Erythroblast (primary cell): ENCODE measurements around the gene ANK3.

Experiments
- GATA1 ChIP-seq: IDR thresholded peaks from 2 replicates; pipeline ENCODE4 v1.6.1; 2011; ENCODE audit warnings: low read depth, mild to moderate bottlenecking, control low read depth, low read length, moderate library complexity
- POLR2A ChIP-seq: IDR thresholded peaks from 2 replicates; pipeline ENCODE4 v1.6.1; 2011; ENCODE audit warnings: mild to moderate bottlenecking, low read length

DNA sequence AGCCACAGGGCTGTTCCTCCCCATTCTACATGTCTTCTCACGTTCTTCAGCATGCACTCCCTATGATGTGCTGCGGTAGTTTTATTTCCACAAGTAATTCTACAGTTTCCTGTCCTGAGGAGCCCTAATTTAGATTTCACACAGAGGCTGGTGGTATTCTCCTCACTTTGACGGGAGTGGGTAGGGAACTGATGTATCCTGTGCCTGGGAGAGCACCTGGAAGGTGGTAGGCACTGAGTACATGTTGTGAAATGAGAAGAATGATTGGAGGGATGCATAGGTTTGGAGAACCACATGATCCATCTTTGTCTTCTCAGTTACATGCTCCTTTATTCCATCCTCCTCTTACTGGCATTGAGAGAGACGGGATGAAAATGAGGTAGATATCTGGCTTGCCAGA lies 365.2 kb downstream of the ANK3 start:
- TF ChIP-seq POLR2A (no peak), GATA1 (no peak)
